Fibroblast of peridontal ligament (primary cell): ENCODE results near the gene PMEL.
"Not testable (repeated sequence)": the region's sequence is repeated elsewhere in the genome, so short reads cannot be mapped to it uniquely, and the experiment has no call there.

Experiments used
- DNase-seq: peaks from one replicate; pipeline ENCODE4 v3.0.0-alpha.2; 2010; ENCODE audit errors: extremely low read depth

Gene PMEL

GRCh38 chr12:55923648-55924047, 42.2 kb downstream of the PMEL start:
- not testable (repeated sequence) for DNase-seq

GRCh38 chr12:55922126-55922525, 43.7 kb downstream of the PMEL start:
- no peak for DNase-seq

DNA sequence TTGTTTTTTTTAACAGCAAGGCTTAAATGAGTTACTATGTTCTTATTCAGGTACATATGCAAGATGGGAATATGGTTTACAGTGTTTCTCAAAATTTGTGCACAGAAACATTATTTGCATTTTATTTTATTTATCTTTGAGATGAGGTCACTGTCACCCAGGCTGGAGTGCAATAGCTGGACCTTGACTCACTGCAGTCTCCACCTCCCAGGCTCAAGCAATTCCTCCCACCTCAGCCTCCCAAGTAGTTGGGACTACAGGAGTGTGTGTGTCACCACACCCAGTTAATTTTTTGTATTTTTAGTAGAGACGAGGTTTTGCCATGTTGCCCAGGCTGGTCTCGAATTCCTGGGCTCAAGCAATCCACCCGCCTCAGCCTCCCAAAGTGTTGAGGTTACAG, 46.8 kb downstream of the PMEL start:
- DNase-seq: not testable (repeated sequence)

DNA sequence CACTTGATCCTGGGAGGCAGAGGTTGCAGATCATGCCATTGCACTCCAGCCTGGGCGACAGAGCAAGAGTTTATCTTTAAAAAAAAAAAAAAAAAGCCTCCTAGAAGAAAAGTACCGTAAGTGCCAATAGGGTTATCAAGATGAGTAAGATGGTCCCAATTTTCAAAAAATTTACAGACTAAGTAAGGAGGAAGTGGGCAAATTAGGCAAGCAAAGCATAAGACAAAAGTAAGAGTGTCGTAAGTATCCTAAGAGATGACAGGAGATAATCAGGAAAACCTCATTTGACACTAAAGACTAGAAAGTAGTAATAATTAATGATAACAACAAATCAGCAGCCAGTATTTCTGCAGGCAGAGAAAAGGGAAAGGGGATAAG, 50.4 kb downstream of the PMEL start:
- no peak for DNase-seq

DNA sequence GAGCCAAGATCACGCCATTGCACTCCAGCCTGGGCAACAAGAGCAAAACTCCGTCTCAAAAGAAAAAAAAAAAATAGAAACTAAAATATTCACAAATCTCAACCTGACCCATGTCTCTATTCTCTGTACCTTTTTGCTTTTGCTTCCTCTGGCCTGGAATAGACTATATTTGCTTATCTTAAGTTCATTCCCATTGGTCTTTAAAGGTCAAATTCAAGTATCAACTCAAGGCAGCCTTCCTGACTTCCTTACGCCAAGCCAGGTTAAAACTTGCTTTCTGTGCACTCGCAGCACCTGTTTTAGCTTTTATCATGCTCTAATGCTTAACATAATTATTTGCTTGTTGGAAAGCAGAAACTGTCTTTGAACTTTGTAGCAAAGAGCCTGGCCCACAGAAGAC, 52.9 kb downstream of the PMEL start:
- DNase-seq: no peak

DNA sequence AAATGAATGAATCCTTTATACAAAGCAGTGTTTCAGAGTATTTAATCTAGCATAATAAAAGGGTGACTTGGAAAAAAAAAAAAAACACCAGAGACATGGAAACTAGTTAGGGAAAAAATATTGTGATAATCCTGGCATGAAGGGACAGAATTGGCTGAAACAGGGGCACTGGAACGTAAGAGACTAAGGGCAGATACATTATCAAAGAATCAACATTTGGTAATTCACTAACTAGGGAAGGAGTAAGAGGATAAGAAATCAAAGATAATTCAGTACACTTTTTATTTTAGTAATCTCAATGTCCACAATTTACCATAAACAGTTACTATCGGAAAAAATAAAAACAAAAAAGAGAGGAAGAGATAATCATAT, 56.3 kb downstream of the PMEL start:
- DNase-seq: no peak

DNA sequence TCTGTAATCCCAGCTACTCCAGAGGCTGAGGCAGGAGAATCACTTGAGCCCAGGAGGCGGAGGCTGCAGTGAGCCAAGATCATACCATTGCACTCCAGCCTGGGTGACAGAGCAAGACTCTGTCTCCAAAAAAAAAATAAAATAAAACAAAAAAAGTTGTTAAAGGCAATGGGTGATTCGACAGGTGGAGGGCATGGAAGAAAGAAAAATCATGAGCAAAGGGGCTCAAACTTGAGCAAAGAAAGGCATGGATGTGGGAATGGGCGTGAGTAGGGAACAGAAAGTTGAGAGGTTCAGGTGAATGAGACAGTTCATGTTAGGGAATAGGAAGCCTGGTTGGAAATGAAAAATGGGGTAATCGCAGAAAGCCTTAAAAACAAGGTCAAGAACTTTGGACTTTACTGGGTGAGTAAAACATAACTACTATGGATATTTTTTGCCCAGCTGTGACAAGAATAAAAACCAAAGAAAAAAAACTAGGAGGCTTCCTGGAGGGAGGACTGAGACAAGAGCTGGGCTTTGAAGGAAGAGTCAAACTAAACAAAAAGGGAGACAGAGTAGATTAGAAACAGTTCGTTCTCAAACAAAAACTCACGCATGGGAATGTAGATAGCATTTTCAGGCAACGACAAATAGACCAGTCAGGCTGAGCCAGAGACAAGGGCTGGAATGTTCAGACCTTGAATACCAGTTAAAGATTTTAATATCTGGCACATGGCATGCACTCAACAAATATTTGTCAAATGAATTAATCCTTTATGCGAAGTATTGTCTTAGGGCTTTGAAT, 56.9 kb downstream of the PMEL start:
- DNase-seq: peak; percentile 13

- peak; percentile 38 for DNase-seq
Observed at GRCh38 chr12:55906056-55906455, 59.8 kb downstream of the PMEL start.
